GM12878 (cell line): ENCODE measurements around the gene BICD1. TPM values are rescaled to one million over a fixed set of nuclear protein-coding genes. Genes with fewer than 3 reads are reported as not detected.

Source experiments
- CREM ChIP-seq: IDR thresholded peaks from 2 replicates; pipeline ENCODE4 v1.6.1; 2014; ENCODE audit warnings: antibody characterized with exemption, low read depth
- E2F8 ChIP-seq: fragments of 450-650 bp; IDR thresholded peaks from 2 replicates; pipeline ENCODE4 v1.6.1; 2018; ENCODE audit warnings: mild to moderate bottlenecking, low read depth, moderate library complexity; ENCODE audit not compliant: partially characterized antibody
- GATAD2B ChIP-seq: fragments of 450-650 bp; conservative IDR thresholded peaks from 2 replicates; pipeline ENCODE4 v1.6.1; 2017; ENCODE audit warnings: low read depth, mild to moderate bottlenecking, moderate library complexity
- IKZF2 ChIP-seq, 2 experiments: fragments of 450-650 bp; IDR thresholded peaks; 2 replicates each; pipeline ENCODE4 v1.6.1; 2017; ENCODE audit warnings: mild to moderate bottlenecking in 2 of 2, moderate library complexity in 2 of 2
- MTA3 ChIP-seq: IDR thresholded peaks from 2 replicates; pipeline ENCODE4 v1.6.1; 2012; ENCODE audit warnings: low read length, inconsistent platforms, borderline replicate concordance
- MXI1 ChIP-seq: fragments of 150-350 bp; IDR thresholded peaks from 2 replicates; pipeline ENCODE4 v1.6.1; 2011; ENCODE audit warnings: low read depth, mild to moderate bottlenecking, inconsistent platforms, low read length, improper control_type of control experiment
- NKRF ChIP-seq: fragments of 450-650 bp; conservative IDR thresholded peaks from 2 replicates; pipeline ENCODE4 v1.6.1; 2017; ENCODE audit warnings: mild to moderate bottlenecking, moderate library complexity
- POLR2A ChIP-seq: IDR thresholded peaks from 2 replicates; pipeline ENCODE4 v1.6.1; 2011; ENCODE audit warnings: low read depth, mild to moderate bottlenecking, low read length
- SMC3 ChIP-seq: IDR thresholded peaks from 2 replicates; pipeline ENCODE4 v1.6.1; 2011; ENCODE audit warnings: low read length, improper control_type of control experiment, borderline replicate concordance
- SPI1 ChIP-seq: IDR thresholded peaks from 2 replicates; pipeline ENCODE4 v1.6.1; 2011; ENCODE audit warnings: low read depth, mild to moderate bottlenecking, low read length, moderate library complexity, borderline replicate concordance; ENCODE audit not compliant: insufficient read depth
- TCF12 ChIP-seq: IDR thresholded peaks from 2 replicates; pipeline ENCODE4 v1.6.1; 2011; ENCODE audit warnings: low read depth, mild to moderate bottlenecking, low read length
- YY1 ChIP-seq: IDR thresholded peaks from 2 replicates; pipeline ENCODE4 v1.6.1; 2011; ENCODE audit warnings: low read depth, mild to moderate bottlenecking, low read length
- ZNF384 ChIP-seq: IDR thresholded peaks from 2 replicates; pipeline ENCODE4 v1.6.1; 2012; ENCODE audit warnings: low read depth, mild to moderate bottlenecking, low read length, improper control_type of control experiment, borderline replicate concordance
- ZSCAN29 ChIP-seq: fragments of 450-650 bp; IDR thresholded peaks from 2 replicates; pipeline ENCODE4 v1.6.1; 2017; ENCODE audit warnings: mild to moderate bottlenecking, moderate library complexity
- polyA plus RNA-seq, 11 experiments: library from polyadenylated mRNA; depleted of rRNA in 4 of 11; unstranded in 6 of 11; stranded (reverse) in 5 of 11; fragments of >200 nt; fragmentation: Nextera tagmentation in 4 of 11; fragmentation: Illumina TruSeq in 1 of 11; extraction: Ambion mirVana in 4 of 11; extraction: Trizol in 1 of 11; gene quantifications; 1 replicate in 1 of 11; 2 replicates in 10 of 11; pipeline versions ENCODE4 v1.2.1 to v1.2.3, GENCODE V29; 2011 to 2016; ENCODE audit warnings: inconsistent platforms in 2 of 11, missing spikeins in 2 of 11, low read depth in 1 of 11
- total RNA-seq, 4 experiments: library from RNA; depleted of rRNA in 3 of 4; stranded (reverse); fragments of >200 nt in 3 of 4; fragmentation: Illumina TruSeq in 1 of 4; extraction: Trizol in 1 of 4; gene quantifications; 2 replicates each; pipeline versions ENCODE4 v1.2.1 to v1.2.3, GENCODE V29; 2013 to 2021
- TF ChIP-seq, protein P1 (sequence below): IDR thresholded peaks from 2 replicates; pipeline ENCODE4 v1.6.1; 2012; ENCODE audit warnings: low read length, inconsistent platforms
- TF ChIP-seq, protein P2 (sequence below): fragments of 450-650 bp; IDR thresholded peaks from 2 replicates; pipeline ENCODE4 v1.6.1; 2017; ENCODE audit warnings: mild to moderate bottlenecking, moderate library complexity
- TF ChIP-seq, protein P3 (sequence below): fragments of 450-650 bp; IDR thresholded peaks from 2 replicates; pipeline ENCODE4 v1.6.1; 2017; ENCODE audit warnings: low read depth, mild to moderate bottlenecking, moderate library complexity

Gene BICD1
- total and polyA plus RNA-seq, 10 of the 15 experiments (the other 5 are each of a cell fraction or from before 2014, with no cell fraction given): 4.7 to 32.5 (median 14.4) TPM

GRCh38 chr12:32106517-32107358 is at the start of gene BICD1 (continued):
- TF ChIP-seq E2F8: no peak
- TF ChIP-seq SPI1: no peak
- peak; percentile 86 for TF ChIP-seq GATAD2B
- TF ChIP-seq, protein P1, sequence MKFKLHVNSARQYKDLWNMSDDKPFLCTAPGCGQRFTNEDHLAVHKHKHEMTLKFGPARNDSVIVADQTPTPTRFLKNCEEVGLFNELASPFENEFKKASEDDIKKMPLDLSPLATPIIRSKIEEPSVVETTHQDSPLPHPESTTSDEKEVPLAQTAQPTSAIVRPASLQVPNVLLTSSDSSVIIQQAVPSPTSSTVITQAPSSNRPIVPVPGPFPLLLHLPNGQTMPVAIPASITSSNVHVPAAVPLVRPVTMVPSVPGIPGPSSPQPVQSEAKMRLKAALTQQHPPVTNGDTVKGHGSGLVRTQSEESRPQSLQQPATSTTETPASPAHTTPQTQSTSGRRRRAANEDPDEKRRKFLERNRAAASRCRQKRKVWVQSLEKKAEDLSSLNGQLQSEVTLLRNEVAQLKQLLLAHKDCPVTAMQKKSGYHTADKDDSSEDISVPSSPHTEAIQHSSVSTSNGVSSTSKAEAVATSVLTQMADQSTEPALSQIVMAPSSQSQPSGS: no peak
- peak; percentile 94 for TF ChIP-seq POLR2A
- TF ChIP-seq ZSCAN29: 0 out of 2 replicates have a peak, but pooled peaks have one; percentile 54
- TF ChIP-seq ZNF384: no peak
- no peak for TF ChIP-seq MXI1
- TF ChIP-seq, protein P2, sequence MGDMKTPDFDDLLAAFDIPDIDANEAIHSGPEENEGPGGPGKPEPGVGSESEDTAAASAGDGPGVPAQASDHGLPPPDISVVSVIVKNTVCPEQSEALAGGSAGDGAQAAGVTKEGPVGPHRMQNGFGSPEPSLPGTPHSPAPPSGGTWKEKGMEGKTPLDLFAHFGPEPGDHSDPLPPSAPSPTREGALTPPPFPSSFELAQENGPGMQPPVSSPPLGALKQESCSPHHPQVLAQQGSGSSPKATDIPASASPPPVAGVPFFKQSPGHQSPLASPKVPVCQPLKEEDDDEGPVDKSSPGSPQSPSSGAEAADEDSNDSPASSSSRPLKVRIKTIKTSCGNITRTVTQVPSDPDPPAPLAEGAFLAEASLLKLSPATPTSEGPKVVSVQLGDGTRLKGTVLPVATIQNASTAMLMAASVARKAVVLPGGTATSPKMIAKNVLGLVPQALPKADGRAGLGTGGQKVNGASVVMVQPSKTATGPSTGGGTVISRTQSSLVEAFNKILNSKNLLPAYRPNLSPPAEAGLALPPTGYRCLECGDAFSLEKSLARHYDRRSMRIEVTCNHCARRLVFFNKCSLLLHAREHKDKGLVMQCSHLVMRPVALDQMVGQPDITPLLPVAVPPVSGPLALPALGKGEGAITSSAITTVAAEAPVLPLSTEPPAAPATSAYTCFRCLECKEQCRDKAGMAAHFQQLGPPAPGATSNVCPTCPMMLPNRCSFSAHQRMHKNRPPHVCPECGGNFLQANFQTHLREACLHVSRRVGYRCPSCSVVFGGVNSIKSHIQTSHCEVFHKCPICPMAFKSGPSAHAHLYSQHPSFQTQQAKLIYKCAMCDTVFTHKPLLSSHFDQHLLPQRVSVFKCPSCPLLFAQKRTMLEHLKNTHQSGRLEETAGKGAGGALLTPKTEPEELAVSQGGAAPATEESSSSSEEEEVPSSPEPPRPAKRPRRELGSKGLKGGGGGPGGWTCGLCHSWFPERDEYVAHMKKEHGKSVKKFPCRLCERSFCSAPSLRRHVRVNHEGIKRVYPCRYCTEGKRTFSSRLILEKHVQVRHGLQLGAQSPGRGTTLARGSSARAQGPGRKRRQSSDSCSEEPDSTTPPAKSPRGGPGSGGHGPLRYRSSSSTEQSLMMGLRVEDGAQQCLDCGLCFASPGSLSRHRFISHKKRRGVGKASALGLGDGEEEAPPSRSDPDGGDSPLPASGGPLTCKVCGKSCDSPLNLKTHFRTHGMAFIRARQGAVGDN: peak; percentile 79
- peak; percentile 89 for TF ChIP-seq YY1
- peak; percentile 80; the same call in 1 of the 2 replicates for TF ChIP-seq TCF12
- TF ChIP-seq IKZF2 (IDR thresholded peaks at IDR 0.05): peak in 1 of 2 experiments; percentile 62; a peak in 1 of 4 replicates
- TF ChIP-seq NKRF: 0 out of 2 replicates have a peak, but pooled peaks have one; percentile 29
- TF ChIP-seq SMC3: peak; percentile 30; the same call in 1 of the 2 replicates
- TF ChIP-seq CREM: peak; percentile 56
- TF ChIP-seq, protein P3, sequence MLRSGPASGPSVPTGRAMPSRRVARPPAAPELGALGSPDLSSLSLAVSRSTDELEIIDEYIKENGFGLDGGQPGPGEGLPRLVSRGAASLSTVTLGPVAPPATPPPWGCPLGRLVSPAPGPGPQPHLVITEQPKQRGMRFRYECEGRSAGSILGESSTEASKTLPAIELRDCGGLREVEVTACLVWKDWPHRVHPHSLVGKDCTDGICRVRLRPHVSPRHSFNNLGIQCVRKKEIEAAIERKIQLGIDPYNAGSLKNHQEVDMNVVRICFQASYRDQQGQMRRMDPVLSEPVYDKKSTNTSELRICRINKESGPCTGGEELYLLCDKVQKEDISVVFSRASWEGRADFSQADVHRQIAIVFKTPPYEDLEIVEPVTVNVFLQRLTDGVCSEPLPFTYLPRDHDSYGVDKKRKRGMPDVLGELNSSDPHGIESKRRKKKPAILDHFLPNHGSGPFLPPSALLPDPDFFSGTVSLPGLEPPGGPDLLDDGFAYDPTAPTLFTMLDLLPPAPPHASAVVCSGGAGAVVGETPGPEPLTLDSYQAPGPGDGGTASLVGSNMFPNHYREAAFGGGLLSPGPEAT: 0 out of 2 replicates have a peak, but pooled peaks have one; percentile 40
- no peak for TF ChIP-seq MTA3
